Muscle of back (tissue), 11 donors: ENCODE measurements around the gene AUNIP. TPM values are rescaled to one million over a fixed set of nuclear protein-coding genes. Genes with fewer than 3 reads are reported as not detected.
"Not testable (repeated sequence)": the region's sequence is repeated elsewhere in the genome, so short reads cannot be mapped to it uniquely, and the experiment has no call there.

ENCODE experiments used
- DNase-seq, 3 donors: peaks; one replicate each; pipeline versions ENCODE4 v3.0.0 to v3.0.0-alpha.2; 2013
- polyA plus RNA-seq, 10 donors: library from polyadenylated mRNA; unstranded; fragments of 120-200 nt; gene quantifications; one replicate each; pipeline ENCODE4 v1.2.1, GENCODE V29; 2013; ENCODE audit not compliant: insufficient read length in 10 of 10

The AUNIP gene
- polyA plus RNA-seq, 10 donors, result 0.78 to 2.5 (median 1.3) TPM

GRCh38 chr1:25866288-25866687 lies 7.0 kb upstream of the AUNIP start:
- no peak for DNase-seq

DNA sequence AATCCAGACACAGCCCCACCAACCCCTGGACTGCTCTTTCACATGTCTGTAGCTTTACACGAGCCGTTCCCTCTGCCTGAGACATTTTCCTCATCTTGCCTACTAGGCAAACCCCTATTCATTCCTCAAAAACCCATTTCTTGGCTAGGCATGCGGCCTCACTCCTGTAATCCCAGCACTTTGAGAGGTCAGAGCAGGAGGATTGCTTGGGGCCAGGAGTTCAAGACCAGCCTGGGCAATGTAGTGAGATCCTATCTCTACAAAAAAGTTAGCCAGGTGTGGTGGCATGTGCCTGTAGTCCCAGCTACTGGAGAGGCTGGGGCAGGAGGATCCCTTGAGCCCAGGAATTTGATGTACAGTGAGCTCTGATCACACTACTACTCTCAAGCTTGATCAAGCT lies 5.2 kb upstream of the AUNIP start:
- DNase-seq, result no peak

GRCh38 chr1:25863486-25864262 lies 4.4 kb upstream of the AUNIP start:
- DNase-seq, result no peak

GRCh38 chr1:25862785-25863485 lies 3.7 kb upstream of the AUNIP start:
- DNase-seq, result no peak

GRCh38 chr1:25861316-25862286 lies 2.3 kb upstream of the AUNIP start:
- DNase-seq, result peak in 1 of 3 donors; percentile 44

- no peak for DNase-seq
Measured at GRCh38 chr1:25858494-25858893, 763 bp downstream of the AUNIP start.

DNA sequence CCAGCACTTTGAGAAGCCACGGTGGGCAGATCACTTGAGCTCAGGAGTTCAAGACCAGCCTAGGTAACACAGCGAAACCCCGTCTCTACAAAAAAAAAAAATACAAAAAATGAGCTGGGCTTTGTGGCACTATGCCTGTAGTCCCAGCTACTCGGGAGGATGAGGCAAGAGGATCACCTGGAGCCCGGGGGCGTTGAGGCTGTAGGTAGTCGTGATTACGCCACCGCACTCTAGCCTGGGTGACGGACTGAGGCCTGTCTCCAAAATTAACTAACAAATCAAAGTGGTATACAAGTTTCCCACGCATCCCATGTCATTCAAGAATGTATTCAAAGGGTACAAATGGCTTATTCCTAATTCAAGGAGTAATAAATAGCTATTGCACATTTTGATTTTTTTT lies 2.4 kb downstream of the AUNIP start:
- no peak for DNase-seq

GRCh38 chr1:25854554-25854953 lies 4.7 kb downstream of the AUNIP start:
- no peak for DNase-seq

GRCh38 chr1:25848531-25848930 lies 10.7 kb downstream of the AUNIP start:
- no peak for DNase-seq

GRCh38 chr1:25847929-25848328 lies 11.3 kb downstream of the AUNIP start:
- no peak for DNase-seq

GRCh38 chr1:25845664-25846063 lies 13.6 kb downstream of the AUNIP start:
- no peak for DNase-seq

DNA sequence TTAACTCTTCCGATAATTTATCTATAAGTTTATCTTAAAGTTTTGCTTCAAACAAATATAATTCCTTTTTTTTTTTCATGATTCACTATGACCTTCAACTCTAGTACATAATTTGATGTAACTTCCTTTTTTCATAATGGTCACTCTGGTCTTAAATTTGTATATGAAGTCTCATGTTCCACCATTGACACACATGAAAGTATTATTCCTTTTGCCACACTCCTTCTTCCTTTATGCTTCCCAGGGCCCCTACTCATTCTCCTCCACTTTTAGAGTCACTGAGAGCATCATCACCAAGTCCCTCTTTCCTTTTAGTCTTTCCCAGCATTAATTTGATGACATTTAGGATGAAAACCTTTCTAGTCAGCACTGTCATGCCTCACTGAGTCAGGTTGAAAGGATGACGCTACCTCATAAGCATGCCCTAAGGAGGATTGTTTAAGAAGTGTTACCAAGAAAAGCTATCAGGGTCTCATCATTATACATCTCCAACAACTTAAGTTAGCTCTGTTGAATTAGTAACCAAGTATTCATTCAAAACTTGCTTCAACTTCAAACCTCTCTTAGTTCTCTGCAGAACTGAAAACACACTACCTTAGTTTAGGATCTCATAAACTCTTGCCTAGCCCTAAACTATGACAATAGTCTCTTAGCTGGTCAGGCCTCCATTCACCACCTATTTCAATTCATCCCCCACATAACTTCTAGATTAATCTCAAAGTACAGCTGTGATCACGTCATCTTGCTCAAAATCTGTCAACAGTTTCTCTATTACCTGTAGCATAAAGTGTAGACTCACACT lies 14.5 kb downstream of the AUNIP start:
- DNase-seq, result no peak

DNA sequence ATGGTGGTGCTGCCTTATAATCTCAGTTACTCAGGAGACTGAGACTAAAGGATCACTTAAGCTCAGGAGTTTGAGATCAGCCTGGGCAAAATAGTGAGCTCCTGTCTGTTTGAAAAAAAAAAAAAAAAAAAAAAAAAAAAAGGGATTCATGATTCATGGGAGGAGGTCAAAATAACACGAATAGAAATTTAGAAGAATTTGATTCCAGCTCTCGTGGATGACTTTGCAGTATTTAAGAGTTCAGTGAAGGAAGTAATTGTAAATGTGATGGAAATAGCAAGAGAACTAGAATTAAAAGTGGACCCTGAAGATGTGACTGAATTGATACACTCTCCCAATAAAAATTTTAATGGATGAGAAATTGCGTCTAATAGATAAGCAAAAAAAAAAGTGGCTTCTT lies 15.8 kb downstream of the AUNIP start:
- no peak for DNase-seq

DNA sequence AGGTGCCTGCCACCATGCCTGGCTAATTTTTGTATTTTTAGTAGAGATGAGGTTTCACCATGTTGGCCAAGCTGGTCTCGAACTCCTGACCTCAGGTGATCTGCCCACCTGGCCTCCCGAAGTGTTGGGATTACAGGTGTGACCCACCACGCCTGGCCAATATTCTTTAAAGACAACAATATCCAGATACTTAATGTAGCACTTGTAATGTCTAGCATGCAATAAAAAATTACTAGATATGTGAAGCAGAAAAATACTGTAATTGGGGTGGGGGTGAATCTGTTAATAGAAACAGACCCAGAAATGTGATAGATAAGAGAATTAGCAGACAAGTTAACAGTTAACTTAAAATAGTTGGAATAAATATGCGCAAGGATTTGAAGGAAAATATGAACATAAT lies 19.4 kb downstream of the AUNIP start:
- DNase-seq, result not testable (repeated sequence)

GRCh38 chr1:25837262-25837875 lies 21.9 kb downstream of the AUNIP start:
- DNase-seq, result no peak

DNA sequence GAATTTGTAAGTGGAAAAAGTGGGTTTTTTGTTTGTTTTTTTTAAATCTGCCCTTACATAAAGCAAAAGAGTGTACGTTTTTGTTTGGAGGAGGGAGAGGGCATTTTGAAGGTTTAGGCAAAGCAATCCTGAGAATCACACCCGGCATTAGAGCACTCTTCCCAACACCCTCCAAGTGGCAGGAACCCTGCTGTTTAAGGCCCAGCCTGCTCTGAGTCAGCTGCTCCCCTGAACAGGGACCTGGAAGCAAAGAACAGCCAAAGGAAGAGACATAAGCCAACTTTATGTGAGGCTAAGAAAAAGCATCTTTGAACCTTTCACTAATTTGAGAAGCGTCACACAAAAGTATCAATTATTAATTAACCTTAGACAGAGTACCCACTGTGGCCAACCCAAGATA lies 22.6 kb downstream of the AUNIP start:
- DNase-seq, result no peak

GRCh38 chr1:25834894-25835293 lies 24.4 kb downstream of the AUNIP start:
- DNase-seq, result no peak

DNA sequence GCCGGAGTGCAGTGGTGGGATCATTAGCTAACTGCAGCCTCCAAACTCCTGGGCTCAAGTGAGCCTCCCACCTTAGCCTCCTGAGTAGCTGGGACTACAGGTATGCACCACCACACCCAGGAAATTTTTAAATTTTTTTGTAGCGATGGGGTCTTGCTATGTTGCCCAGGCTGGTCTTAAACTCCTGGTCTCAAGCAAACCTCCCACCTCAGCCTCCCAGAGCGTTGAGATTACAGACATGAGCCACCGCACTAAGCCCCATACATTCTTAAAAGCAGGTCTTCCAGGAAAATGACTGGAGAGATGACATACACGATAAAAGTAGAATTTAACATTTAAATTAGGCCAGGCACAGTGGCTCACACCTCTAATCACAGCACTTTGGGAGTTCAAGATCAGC lies 26.1 kb downstream of the AUNIP start:
- no peak for DNase-seq

GRCh38 chr1:25832336-25833037 lies 26.8 kb downstream of the AUNIP start:
- no peak for DNase-seq

GRCh38 chr1:25831569-25832196 lies 27.6 kb downstream of the AUNIP start:
- no peak for DNase-seq
